GM12878 (cell line): ENCODE data around the gene MATN4. TPM values are rescaled to one million over a fixed set of nuclear protein-coding genes. Genes with fewer than 3 reads are reported as not detected.

Source experiments
- ATAC-seq: fragments of 200-7000 bp; cut with Tn5 transposase; 3 replicates; pipeline ENCODE4 v1.9.1; 2020; ENCODE audit warnings: mild to moderate bottlenecking, moderate library complexity
- BruUV-seq: library from RNA; stranded (reverse); fragments of 400-500 nt; replicated peaks from 2 replicates; lab custom pipeline; 2021; lab: Mats Ljungman, UMichigan
- CTCF ChIA-PET: fragments of 300-600 bp; sonication (Branson Sonifier 250); formaldehyde crosslinking; extraction: SDS; loops from one replicate; lab custom pipeline; 2021; ENCODE audit warnings: inconsistent platforms; lab: Yijun Ruan, JAX
- POLR2A ChIA-PET: fragments of 350-600 bp; formaldehyde crosslinking; extraction: SDS; loops from one replicate; lab custom pipeline; 2021; ENCODE audit warnings: inconsistent platforms; lab: Charles Lee
- RAD21 ChIA-PET: fragments of 300-600 bp; sonication (Branson Sonifier 250); formaldehyde crosslinking; loops from one replicate; lab custom pipeline; 2023; ENCODE audit warnings: antibody characterized with exemption; ENCODE audit not compliant: unreplicated experiment; lab: Charles Lee
- SMC1A ChIA-PET: fragments of 300-600 bp; sonication (Branson Sonifier 250); formaldehyde crosslinking; loops from one replicate; lab custom pipeline; 2023; ENCODE audit not compliant: unreplicated experiment, uncharacterized antibody; lab: Charles Lee
- DNase-seq: peaks from one replicate; pipeline ENCODE4 v3.0.0-alpha.2; 2011; ENCODE audit warnings: low read depth, low spot score
- FAIRE-seq: peaks from 3 replicates; lab custom pipeline; 2011; peaks lifted over from hg19 to GRCh38; lab: Jason Lieb, UNC
- H2AFZ ChIP-seq: 2 replicates; pipeline ENCODE4 v1.6.0; 2011; ENCODE audit warnings: low read depth, low read length, control low read depth; ENCODE audit not compliant: control insufficient read depth
- H3K27ac ChIP-seq: 2 replicates; pipeline ENCODE4 v1.5.1; 2011; ENCODE audit warnings: control low read depth; ENCODE audit not compliant: control insufficient read depth, insufficient read depth
- H3K27me3 ChIP-seq, 2 experiments: replicated peaks in 1 of 2; 2 replicates each; pipeline versions ENCODE4 v1.6.0 to v1.6.1; 2011; ENCODE audit warnings: low read length in 1 of 2; ENCODE audit not compliant: control insufficient read depth in 2 of 2, insufficient read depth in 2 of 2
- H3K36me3 ChIP-seq, 2 experiments: 2 replicates each; pipeline ENCODE4 v1.5.1; 2011; ENCODE audit warnings: low read length in 1 of 2; ENCODE audit not compliant: control insufficient read depth in 2 of 2, insufficient read depth in 2 of 2
- H3K4me1 ChIP-seq: 2 replicates; pipeline ENCODE4 v1.6.1; 2011; ENCODE audit warnings: mild to moderate bottlenecking, low read length, moderate library complexity, mixed read lengths; ENCODE audit not compliant: control insufficient read depth, insufficient read depth
- H3K4me2 ChIP-seq: 2 replicates; pipeline ENCODE4 v1.6.0; 2011; ENCODE audit warnings: control low read depth; ENCODE audit not compliant: control insufficient read depth, insufficient read depth
- H3K4me3 ChIP-seq: fragments of 200-600 bp; sonication (generic); 2 replicates; pipeline ENCODE4 v1.5.1; 2016
- H3K79me2 ChIP-seq: 2 replicates; pipeline ENCODE4 v1.6.0; 2011; ENCODE audit warnings: low read length; ENCODE audit not compliant: control insufficient read depth, insufficient read depth
- H3K9ac ChIP-seq: 2 replicates; pipeline ENCODE4 v1.8.0; 2011; ENCODE audit warnings: low read length, control low read depth, mixed read lengths; ENCODE audit not compliant: control insufficient read depth, insufficient read depth
- H3K9me3 ChIP-seq: replicated peaks from 3 replicates; pipeline ENCODE4 v1.5.1; 2011; ENCODE audit warnings: mild to moderate bottlenecking, low read length; ENCODE audit not compliant: control insufficient read depth, insufficient read depth
- H4K20me1 ChIP-seq: 2 replicates; pipeline ENCODE4 v1.6.0; 2011; ENCODE audit not compliant: control insufficient read depth, insufficient read depth
- BHLHE40 ChIP-seq, 2 experiments: fragments of 450-650 bp in 1 of 2; IDR thresholded peaks; 2 replicates each; pipeline ENCODE4 v1.6.1; 2011 to 2017; ENCODE audit warnings: low read depth in 2 of 2, borderline replicate concordance in 1 of 2, improper control_type of control experiment in 1 of 2, low read length in 1 of 2, mild to moderate bottlenecking in 1 of 2
- CREB1 ChIP-seq: IDR thresholded peaks from 2 replicates; pipeline ENCODE4 v1.6.1; 2012; ENCODE audit warnings: low read depth, mild to moderate bottlenecking, inconsistent platforms
- E2F8 ChIP-seq: fragments of 450-650 bp; IDR thresholded peaks from 2 replicates; pipeline ENCODE4 v1.6.1; 2018; ENCODE audit warnings: mild to moderate bottlenecking, low read depth, moderate library complexity; ENCODE audit not compliant: partially characterized antibody
- GABPA ChIP-seq: IDR thresholded peaks from 2 replicates; pipeline ENCODE4 v1.6.1; 2014; ENCODE audit warnings: antibody characterized with exemption, low read depth, mild to moderate bottlenecking, inconsistent platforms
- HSF1 ChIP-seq: fragments of 150-350 bp; IDR thresholded peaks from 2 replicates; pipeline ENCODE4 v1.6.1; 2014; ENCODE audit warnings: mild to moderate bottlenecking, low read depth, low read length
- IRF5 ChIP-seq: fragments of 450-650 bp; IDR thresholded peaks from 2 replicates; pipeline ENCODE4 v1.6.1; 2017; ENCODE audit warnings: borderline replicate concordance
- KAT2A ChIP-seq: conservative IDR thresholded peaks from 2 replicates; pipeline ENCODE4 v1.6.1; 2011; ENCODE audit warnings: low read depth, low read length; ENCODE audit not compliant: control insufficient read depth
- MLLT1 ChIP-seq: fragments of 450-650 bp; IDR thresholded peaks from 2 replicates; pipeline ENCODE4 v1.6.1; 2016; ENCODE audit warnings: mild to moderate bottlenecking
- RUNX3 ChIP-seq: IDR thresholded peaks from 2 replicates; pipeline ENCODE4 v1.6.1; 2012; ENCODE audit warnings: low read length, inconsistent platforms
- SIN3A ChIP-seq: IDR thresholded peaks from 2 replicates; pipeline ENCODE4 v1.6.1; 2012; ENCODE audit warnings: low read depth, low read length, improper control_type of control experiment
- STAT1 ChIP-seq: fragments of 450-650 bp; conservative IDR thresholded peaks from 2 replicates; pipeline ENCODE4 v1.6.1; 2014; ENCODE audit warnings: antibody characterized with exemption, mild to moderate bottlenecking
- SUZ12 ChIP-seq: fragments of 200-600 bp; sonication (generic); IDR thresholded peaks from one replicate; pipeline ENCODE4 v1.6.1; 2018; ENCODE audit warnings: antibody characterized with exemption, mild to moderate bottlenecking; ENCODE audit not compliant: unreplicated experiment
- TCF7 ChIP-seq: IDR thresholded peaks from 2 replicates; pipeline ENCODE4 v1.6.1; 2014; ENCODE audit warnings: antibody characterized with exemption, borderline replicate concordance
- ZNF207 ChIP-seq: fragments of 450-650 bp; IDR thresholded peaks from 2 replicates; pipeline ENCODE4 v1.6.1; 2014; ENCODE audit warnings: antibody characterized with exemption, mild to moderate bottlenecking, borderline replicate concordance
- WGBS: methylation state at CpG from one replicate; pipeline ENCODE4 v1.1.6; 2016; ENCODE audit warnings: low lambda C conversion rate; ENCODE audit not compliant: insufficient replicate concordance, insufficient coverage; ENCODE audit errors: missing lambda C conversion rate; 5-methylcytosine and 5-hydroxymethylcytosine counted together
- in situ Hi-C: fragments of 300-500 bp; cut with MboI; formaldehyde crosslinking; loops from 9 replicates; pipeline ENCODE4 v1.14.3; 2018; ENCODE audit warnings: mixed read lengths
- intact Hi-C: fragments of 100-400 bp; cut with micrococcal nuclease; formaldehyde crosslinking; loops from one replicate; pipeline ENCODE4 v1.14.2; 2022; ENCODE audit not compliant: unreplicated experiment
- polyA plus RNA-seq, 11 experiments: library from polyadenylated mRNA; depleted of rRNA in 4 of 11; unstranded in 6 of 11; stranded (reverse) in 5 of 11; fragments of >200 nt; fragmentation: Nextera tagmentation in 4 of 11; fragmentation: Illumina TruSeq in 1 of 11; extraction: Ambion mirVana in 4 of 11; extraction: Trizol in 1 of 11; gene quantifications; 1 replicate in 1 of 11; 2 replicates in 10 of 11; pipeline versions ENCODE4 v1.2.1 to v1.2.3, GENCODE V29; 2011 to 2016; ENCODE audit warnings: inconsistent platforms in 2 of 11, missing spikeins in 2 of 11, low read depth in 1 of 11
- total RNA-seq, 4 experiments: library from RNA; depleted of rRNA in 3 of 4; stranded (reverse); fragments of >200 nt in 3 of 4; fragmentation: Illumina TruSeq in 1 of 4; extraction: Trizol in 1 of 4; gene quantifications; 2 replicates each; pipeline versions ENCODE4 v1.2.1 to v1.2.3, GENCODE V29; 2013 to 2021

The MATN4 gene
- total and polyA plus RNA-seq, 10 of the 15 experiments (the other 5 are each of a cell fraction or from before 2014, with no cell fraction given) = 0.10 to 0.15 TPM; not detected in 8

GRCh38 chr20:45316150-45317080, 8.3 kb upstream of the MATN4 start:
- intact Hi-C loops = no loop called here
- no peak overlapping the region for H2AFZ ChIP-seq
- ChIA-PET CTCF (interaction anchor here (5.5 to 11.2 kb wide), 3 partner anchors 121 to 138 kb away, joined by 29 to 121 read pairs (median 38); no protein-coding TSS in a partner anchor), RAD21 (no interaction called here), POLR2A (interaction anchor here (0.6 kb wide), 1 partner anchor 453 kb away, joined by 3 read pairs; no protein-coding TSS in a partner anchor), SMC1A (no interaction called here)
- no TSS peak for BruUV-seq
- FAIRE-seq (no peak), DNase-seq (no peak), ATAC-seq (no peak)
- peaks cover 4 to 6% of the 10 kb centered on the region in 2 experiments; a peak in 3 of 4 replicates for H3K27me3 ChIP-seq
- no peak overlapping the region for H3K4me3 ChIP-seq
- peaks cover 19% of the 10 kb centered on the region for H3K4me1 ChIP-seq
- 62% methylated on average over 71 of the region's 71 CpGs for WGBS
- H3K9ac ChIP-seq = no peak overlapping the region
- H4K20me1 ChIP-seq = no peaks in the 10 kb centered on the region
- no peak overlapping the region for H3K27ac ChIP-seq
- H3K9me3 ChIP-seq = no peaks in the 10 kb centered on the region
- no peaks in the 10 kb centered on the region for H3K79me2 ChIP-seq
- no peak overlapping the region for H3K4me2 ChIP-seq
- in situ Hi-C loops = no loop called here
- H3K36me3 ChIP-seq = no peaks in the 10 kb centered on the region
- TF ChIP-seq GABPA (no peak), STAT1 (no peak), RUNX3 (no peak), BHLHE40 (IDR thresholded peaks at IDR 0.05; ENCODE audit: borderline replicate concordance in 1 of 2, low read depth in 2 of 2, low read length in 1 of 2) (no peak), TCF7 (no peak), KAT2A (no peak), SUZ12 (no peak), SIN3A (no peak), HSF1 (no peak), ZNF207 (no peak), MLLT1 (no peak), IRF5 (no peak), E2F8 (no peak), CREB1 (no peak)
